Measurements from ENCODE around the gene RGS11. TPM values are rescaled to one million over a fixed set of nuclear protein-coding genes. Genes with fewer than 3 reads are reported as not detected.

RGS11 gene
- total and polyA plus RNA-seq, 2 experiments from 2014 or later = 0.74 to 1.8 TPM

DNA sequence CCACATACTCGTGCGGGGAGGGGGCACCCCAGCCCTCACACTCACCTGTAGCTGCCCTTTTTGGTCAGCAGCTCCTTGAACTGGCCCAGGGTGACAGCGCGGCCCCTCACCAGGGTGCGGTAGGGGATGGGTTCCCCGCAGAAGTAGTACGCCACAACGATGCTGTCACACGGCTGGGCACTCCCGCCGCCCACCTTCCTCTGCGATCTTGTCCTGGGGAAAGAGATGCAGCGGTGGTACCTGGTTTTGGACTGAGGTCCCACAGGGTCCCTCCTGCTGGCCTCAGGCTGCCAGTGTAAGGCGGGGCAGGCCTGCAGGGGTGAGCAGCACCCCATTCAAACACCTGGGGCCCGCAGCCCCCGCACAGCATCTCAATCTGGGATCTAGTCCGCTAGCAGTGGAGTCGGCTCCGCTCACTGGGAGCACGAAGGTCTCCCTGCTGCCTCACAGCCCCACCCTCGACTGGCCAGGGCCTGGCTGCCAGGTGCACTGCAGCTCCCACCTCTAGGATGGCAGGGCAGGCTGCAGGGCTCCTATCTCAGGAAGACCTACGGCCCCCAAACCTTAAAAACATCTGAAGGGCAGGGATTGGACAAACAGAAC lies 13.8 kb upstream of the RGS11 start (continued):
- TF ChIP-seq, protein P1, sequence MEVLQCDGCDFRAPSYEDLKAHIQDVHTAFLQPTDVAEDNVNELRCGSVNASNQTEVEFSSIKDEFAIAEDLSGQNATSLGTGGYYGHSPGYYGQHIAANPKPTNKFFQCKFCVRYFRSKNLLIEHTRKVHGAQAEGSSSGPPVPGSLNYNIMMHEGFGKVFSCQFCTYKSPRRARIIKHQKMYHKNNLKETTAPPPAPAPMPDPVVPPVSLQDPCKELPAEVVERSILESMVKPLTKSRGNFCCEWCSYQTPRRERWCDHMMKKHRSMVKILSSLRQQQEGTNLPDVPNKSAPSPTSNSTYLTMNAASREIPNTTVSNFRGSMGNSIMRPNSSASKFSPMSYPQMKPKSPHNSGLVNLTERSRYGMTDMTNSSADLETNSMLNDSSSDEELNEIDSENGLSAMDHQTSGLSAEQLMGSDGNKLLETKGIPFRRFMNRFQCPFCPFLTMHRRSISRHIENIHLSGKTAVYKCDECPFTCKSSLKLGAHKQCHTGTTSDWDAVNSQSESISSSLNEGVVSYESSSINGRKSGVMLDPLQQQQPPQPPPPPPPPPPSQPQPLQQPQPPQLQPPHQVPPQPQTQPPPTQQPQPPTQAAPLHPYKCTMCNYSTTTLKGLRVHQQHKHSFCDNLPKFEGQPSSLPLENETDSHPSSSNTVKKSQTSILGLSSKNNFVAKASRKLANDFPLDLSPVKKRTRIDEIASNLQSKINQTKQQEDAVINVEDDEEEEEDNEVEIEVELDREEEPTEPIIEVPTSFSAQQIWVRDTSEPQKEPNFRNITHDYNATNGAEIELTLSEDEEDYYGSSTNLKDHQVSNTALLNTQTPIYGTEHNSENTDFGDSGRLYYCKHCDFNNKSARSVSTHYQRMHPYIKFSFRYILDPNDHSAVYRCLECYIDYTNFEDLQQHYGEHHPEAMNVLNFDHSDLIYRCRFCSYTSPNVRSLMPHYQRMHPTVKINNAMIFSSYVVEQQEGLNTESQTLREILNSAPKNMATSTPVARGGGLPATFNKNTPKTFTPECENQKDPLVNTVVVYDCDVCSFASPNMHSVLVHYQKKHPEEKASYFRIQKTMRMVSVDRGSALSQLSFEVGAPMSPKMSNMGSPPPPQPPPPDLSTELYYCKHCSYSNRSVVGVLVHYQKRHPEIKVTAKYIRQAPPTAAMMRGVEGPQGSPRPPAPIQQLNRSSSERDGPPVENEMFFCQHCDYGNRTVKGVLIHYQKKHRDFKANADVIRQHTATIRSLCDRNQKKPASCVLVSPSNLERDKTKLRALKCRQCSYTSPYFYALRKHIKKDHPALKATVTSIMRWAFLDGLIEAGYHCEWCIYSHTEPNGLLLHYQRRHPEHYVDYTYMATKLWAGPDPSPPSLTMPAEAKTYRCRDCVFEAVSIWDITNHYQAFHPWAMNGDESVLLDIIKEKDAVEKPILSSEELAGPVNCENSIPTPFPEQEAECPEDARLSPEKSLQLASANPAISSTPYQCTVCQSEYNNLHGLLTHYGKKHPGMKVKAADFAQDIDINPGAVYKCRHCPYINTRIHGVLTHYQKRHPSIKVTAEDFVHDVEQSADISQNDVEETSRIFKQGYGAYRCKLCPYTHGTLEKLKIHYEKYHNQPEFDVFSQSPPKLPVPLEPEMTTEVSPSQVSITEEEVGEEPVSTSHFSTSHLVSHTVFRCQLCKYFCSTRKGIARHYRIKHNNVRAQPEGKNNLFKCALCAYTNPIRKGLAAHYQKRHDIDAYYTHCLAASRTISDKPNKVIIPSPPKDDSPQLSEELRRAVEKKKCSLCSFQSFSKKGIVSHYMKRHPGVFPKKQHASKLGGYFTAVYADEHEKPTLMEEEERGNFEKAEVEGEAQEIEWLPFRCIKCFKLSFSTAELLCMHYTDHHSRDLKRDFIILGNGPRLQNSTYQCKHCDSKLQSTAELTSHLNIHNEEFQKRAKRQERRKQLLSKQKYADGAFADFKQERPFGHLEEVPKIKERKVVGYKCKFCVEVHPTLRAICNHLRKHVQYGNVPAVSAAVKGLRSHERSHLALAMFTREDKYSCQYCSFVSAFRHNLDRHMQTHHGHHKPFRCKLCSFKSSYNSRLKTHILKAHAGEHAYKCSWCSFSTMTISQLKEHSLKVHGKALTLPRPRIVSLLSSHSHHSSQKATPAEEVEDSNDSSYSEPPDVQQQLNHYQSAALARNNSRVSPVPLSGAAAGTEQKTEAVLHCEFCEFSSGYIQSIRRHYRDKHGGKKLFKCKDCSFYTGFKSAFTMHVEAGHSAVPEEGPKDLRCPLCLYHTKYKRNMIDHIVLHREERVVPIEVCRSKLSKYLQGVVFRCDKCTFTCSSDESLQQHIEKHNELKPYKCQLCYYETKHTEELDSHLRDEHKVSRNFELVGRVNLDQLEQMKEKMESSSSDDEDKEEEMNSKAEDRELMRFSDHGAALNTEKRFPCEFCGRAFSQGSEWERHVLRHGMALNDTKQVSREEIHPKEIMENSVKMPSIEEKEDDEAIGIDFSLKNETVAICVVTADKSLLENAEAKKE (CRISPR knock-in tag; IDR thresholded peaks at IDR 0.05) = no peak
- no peak for TF ChIP-seq ZNF114 (CRISPR knock-in tag; IDR thresholded peaks at IDR 0.05)
- TF ChIP-seq, protein P2, sequence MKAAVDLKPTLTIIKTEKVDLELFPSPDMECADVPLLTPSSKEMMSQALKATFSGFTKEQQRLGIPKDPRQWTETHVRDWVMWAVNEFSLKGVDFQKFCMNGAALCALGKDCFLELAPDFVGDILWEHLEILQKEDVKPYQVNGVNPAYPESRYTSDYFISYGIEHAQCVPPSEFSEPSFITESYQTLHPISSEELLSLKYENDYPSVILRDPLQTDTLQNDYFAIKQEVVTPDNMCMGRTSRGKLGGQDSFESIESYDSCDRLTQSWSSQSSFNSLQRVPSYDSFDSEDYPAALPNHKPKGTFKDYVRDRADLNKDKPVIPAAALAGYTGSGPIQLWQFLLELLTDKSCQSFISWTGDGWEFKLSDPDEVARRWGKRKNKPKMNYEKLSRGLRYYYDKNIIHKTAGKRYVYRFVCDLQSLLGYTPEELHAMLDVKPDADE (IDR thresholded peaks at IDR 0.05) = no peak
- no peak for TF ChIP-seq POLR2AphosphoS5 (IDR thresholded peaks at IDR 0.05; ENCODE audit: low read depth)
- TF ChIP-seq STAT1 (IDR thresholded peaks at IDR 0.05; ENCODE audit: unreplicated experiment) = no peak
- no peak for TF ChIP-seq JUNB (IDR thresholded peaks at IDR 0.05; ENCODE audit: unreplicated experiment)
- TF ChIP-seq ZNF331 (CRISPR knock-in tag; IDR thresholded peaks at IDR 0.05; ENCODE audit: low read depth) = no peak
- TF ChIP-seq EZH2phosphoT487 (IDR thresholded peaks at IDR 0.05; ENCODE audit: unreplicated experiment) = no peak
- TF ChIP-seq NANOG (IDR thresholded peaks at IDR 0.05; ENCODE audit: borderline replicate concordance) = no peak
- TF ChIP-seq CREB1 (CRISPR knock-in tag; IDR thresholded peaks at IDR 0.05; ENCODE audit: low read depth) = no peak
